ENCODE data around the gene AGO1.

- TF ChIP-seq CTCF (IDR thresholded peaks at IDR 0.05) (no peak), POLR2A (IDR thresholded peaks at IDR 0.05) (no peak), POLR2AphosphoS5 (IDR thresholded peaks at IDR 0.05) (no peak), EP300 (IDR thresholded peaks at IDR 0.05) (no peak)
Measured at GRCh38 chr1:35836734-35837133, 46.3 kb upstream of the AGO1 start.

All from upper lobe of left lung (tissue), 4 donors.